BJ (cell line): Measurements from ENCODE around the gene TULP3. TPM values are rescaled to one million over a fixed set of nuclear protein-coding genes. Genes with fewer than 3 reads are reported as not detected.

Experiments
- CTCF ChIA-PET: fragments of 350-600 bp; formaldehyde crosslinking; extraction: SDS; loops from one replicate; lab custom pipeline; 2021; ENCODE audit warnings: antibody characterized with exemption, inconsistent platforms; lab: Yijun Ruan, JAX
- POLR2A ChIA-PET: fragments of 300-600 bp; sonication (Branson Sonifier 250); formaldehyde crosslinking; extraction: SDS; loops from one replicate; lab custom pipeline; 2021; ENCODE audit warnings: antibody characterized with exemption; lab: Charles Lee
- DNase-seq: peaks from one replicate; pipeline ENCODE4 v3.0.0-alpha.2; 2011; ENCODE audit warnings: low read depth
- H3K27me3 ChIP-seq: 2 replicates; pipeline ENCODE4 v1.6.0; 2011; ENCODE audit warnings: low read length; ENCODE audit not compliant: control insufficient read depth, insufficient read depth
- H3K36me3 ChIP-seq: 2 replicates; pipeline ENCODE4 v1.5.1; 2011; ENCODE audit warnings: low read length; ENCODE audit not compliant: control insufficient read depth, insufficient read depth
- H3K4me3 ChIP-seq: 2 replicates; pipeline ENCODE4 v1.5.1; 2011; ENCODE audit warnings: low read depth, mild to moderate bottlenecking, control low read depth, low read length
- CTCF ChIP-seq: IDR thresholded peaks from 2 replicates; pipeline ENCODE4 v1.5.1; 2011; ENCODE audit warnings: low read depth, mild to moderate bottlenecking, control low read depth, inconsistent platforms, low read length, moderate library complexity; ENCODE audit not compliant: insufficient read depth
- polyA plus RNA-seq: library from polyadenylated mRNA; depleted of rRNA; stranded (reverse); fragments of >200 nt; gene quantifications from 2 replicates; pipeline ENCODE4 v1.2.3, GENCODE V29; 2011; rRNA removed
- small RNA-seq: library from RNA; depleted of rRNA; stranded (forward); fragments of <200 nt; gene quantifications from one replicate; pipeline ENCODE3, GENCODE V24; 2012; ENCODE audit warnings: low replicate concordance, low read depth; ENCODE audit not compliant: insufficient read length

The TULP3 gene
- polyA plus RNA-seq, 1 experiment, result 43.7 TPM

- no peak for DNase-seq
- Histone ChIP-seq H3K4me3 (no peak overlapping the region), H3K27me3 (no peaks in the 10 kb centered on the region), H3K36me3 (peaks cover 5% of the 10 kb centered on the region; the same call in 1 of the 2 replicates)
- ChIA-PET POLR2A (no interaction called here), CTCF (interaction anchor here (1.1 kb wide), 1 partner anchor 9 kb away, joined by 3 read pairs; no protein-coding TSS in a partner anchor)
- no peak for TF ChIP-seq CTCF
Measured at GRCh38 chr12:2982361-2982760, 91.7 kb downstream of the TULP3 start.

GRCh38 chr12:2984249-2984648 is 93.6 kb downstream of the TULP3 start:
- no peak for TF ChIP-seq CTCF
- peaks cover 4% of the 10 kb centered on the region; the same call in 1 of the 2 replicates for H3K36me3 ChIP-seq
- CTCF ChIA-PET, result no interaction called here

DNA sequence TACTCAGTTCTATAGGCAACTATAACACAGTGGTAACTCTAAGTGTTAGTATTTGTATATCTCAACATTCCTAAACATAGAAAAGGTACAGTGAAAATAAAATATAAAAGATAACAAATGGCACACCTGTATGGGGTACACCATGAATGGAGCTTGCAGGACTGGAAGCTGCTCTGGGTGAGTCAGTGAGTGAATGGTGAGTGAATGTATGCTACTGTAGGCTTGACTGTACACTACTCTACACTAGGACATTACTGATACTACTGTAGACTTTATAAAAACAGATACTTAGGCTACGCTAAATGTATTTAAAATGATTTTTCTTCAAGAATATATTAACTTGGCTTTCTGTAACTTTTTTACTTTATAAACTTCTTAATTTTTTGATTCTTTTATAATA is 94.0 kb downstream of the TULP3 start:
- CTCF ChIA-PET, result no interaction called here
- POLR2A ChIA-PET, result no interaction called here
- no peak for DNase-seq

More at GRCh38 chr12:2984249-2984648, 93.6 kb downstream of the TULP3 start:
- DNase-seq, result no peak
- no peak overlapping the region for H3K4me3 ChIP-seq
- POLR2A ChIA-PET, result no interaction called here
- H3K27me3 ChIP-seq, result no peaks in the 10 kb centered on the region

GRCh38 chr12:2986876-2987275 is 96.2 kb downstream of the TULP3 start:
- no peak for DNase-seq
- no peak for TF ChIP-seq CTCF
- ChIA-PET CTCF (interaction anchor here (0.9 kb wide), 1 partner anchor 9 kb away, joined by 4 read pairs; no protein-coding TSS in a partner anchor), POLR2A (no interaction called here)
- H3K27me3 ChIP-seq, result no peaks in the 10 kb centered on the region
- no peak overlapping the region for H3K4me3 ChIP-seq
- no peaks in the 10 kb centered on the region for H3K36me3 ChIP-seq

More for the DNA sequence above, 94.0 kb downstream of the TULP3 start:
- Histone ChIP-seq H3K27me3 (no peaks in the 10 kb centered on the region), H3K4me3 (no peak overlapping the region), H3K36me3 (peaks cover 3% of the 10 kb centered on the region; the same call in 1 of the 2 replicates)
- no peak for TF ChIP-seq CTCF

DNA sequence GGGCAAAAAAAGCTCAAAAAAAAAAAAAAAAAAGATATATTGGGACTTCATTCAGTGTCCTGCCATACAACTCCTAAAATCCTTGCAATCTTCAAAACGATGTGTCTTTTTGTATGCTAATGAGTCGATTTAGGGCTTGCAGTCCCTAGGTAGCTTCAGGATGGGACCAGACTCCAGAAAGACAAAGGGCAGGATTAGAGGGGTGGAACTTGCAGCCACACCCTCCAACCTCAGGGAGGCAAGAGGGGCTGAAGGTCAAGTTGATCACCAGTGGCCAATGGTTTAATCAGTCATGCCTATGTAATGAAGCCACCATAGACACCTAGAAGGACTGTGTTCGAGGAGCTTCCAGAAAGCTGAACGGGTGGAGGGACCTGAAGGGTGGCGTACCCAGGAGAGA is 97.8 kb downstream of the TULP3 start:
- Histone ChIP-seq H3K27me3 (no peaks in the 10 kb centered on the region), H3K4me3 (no peak overlapping the region), H3K36me3 (no peaks in the 10 kb centered on the region; the same call in 1 of the 2 replicates)
- ChIA-PET POLR2A (no interaction called here), CTCF (interaction anchor here (1.4 kb wide), 1 partner anchor 46 kb away, joined by 3 read pairs; no protein-coding TSS in a partner anchor)
- TF ChIP-seq CTCF, result no peak
- DNase-seq, result no peak

Small RNAs within 50 kb of the gene (small RNA-seq; reads per million reads assigned to genes)
- gene RNU6-1315P, result not detected

Other genes with a start within 250 kb of the TULP3 start
- gene FKBP4, start 95.9 kb upstream of the TULP3 start, polyA plus RNA-seq, result 27.1 and 32.4 TPM in 2 replicates
- gene ITFG2, start 78.2 kb upstream of the TULP3 start, polyA plus RNA-seq, result 21.9 and 27.6 TPM in 2 replicates
- gene NRIP2, start 55.9 kb upstream of the TULP3 start, polyA plus RNA-seq, result not detected in 2 replicates
- gene TEX52, start 33.9 kb upstream of the TULP3 start, polyA plus RNA-seq, result not detected in 2 replicates
- gene FOXM1, start 13.7 kb upstream of the TULP3 start, polyA plus RNA-seq, result 15.2 and 26.6 TPM in 2 replicates
- gene RHNO1, start 13.7 kb upstream of the TULP3 start, polyA plus RNA-seq, result 40.0 and 55.7 TPM in 2 replicates
- gene TEAD4, start 68.5 kb downstream of the TULP3 start, polyA plus RNA-seq, result 18.8 and 30.2 TPM in 2 replicates
- 45.2 and 67.0 TPM in 2 replicates for gene TSPAN9, start 186.5 kb downstream of the TULP3 start, polyA plus RNA-seq